Measurements from ENCODE around the gene RASSF1. TPM values are rescaled to one million over a fixed set of nuclear protein-coding genes. Genes with fewer than 3 reads are reported as not detected.

RASSF1 gene
- polyA plus RNA-seq (ENCODE audit: insufficient read length in 3 of 3) = 10 to 100 TPM; 16.1 to 17.0 (median 16.4) TPM

GRCh38 chr3:50340448-50341329, at the start of gene RASSF1:
Gene RASSF1 (minus strand): TSS chr3:50340836. CDS start chr3:50340805, 31 bp downstream.
- no peak for DNase-seq (ENCODE audit: low read depth in 3 of 3, low spot score in 2 of 3)

DNA sequence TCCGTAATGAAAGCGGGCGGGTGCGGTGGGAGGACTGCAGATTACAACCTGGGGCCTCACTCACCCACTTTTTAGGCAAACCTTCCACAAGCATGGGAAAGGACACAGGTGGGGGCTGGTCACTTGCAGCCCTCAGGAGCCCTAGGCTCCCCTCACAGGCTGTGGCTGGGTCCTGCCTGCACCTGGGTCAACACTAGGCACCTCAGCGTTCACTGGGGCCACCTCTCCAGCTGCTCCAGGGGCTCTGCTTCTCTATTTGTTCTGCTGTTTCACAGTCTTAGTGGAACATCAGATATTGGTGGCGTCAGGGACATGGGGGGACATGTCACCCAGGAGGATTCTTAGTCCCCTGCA, 48.8 kb upstream of the RASSF1 start:
- no peak for DNase-seq (ENCODE audit: low read depth in 3 of 3, low spot score in 2 of 3)

- no peak for DNase-seq (ENCODE audit: low read depth in 3 of 3, low spot score in 2 of 3)
Measured at GRCh38 chr3:50388720-50389413, 48.2 kb upstream of the RASSF1 start.

DNA sequence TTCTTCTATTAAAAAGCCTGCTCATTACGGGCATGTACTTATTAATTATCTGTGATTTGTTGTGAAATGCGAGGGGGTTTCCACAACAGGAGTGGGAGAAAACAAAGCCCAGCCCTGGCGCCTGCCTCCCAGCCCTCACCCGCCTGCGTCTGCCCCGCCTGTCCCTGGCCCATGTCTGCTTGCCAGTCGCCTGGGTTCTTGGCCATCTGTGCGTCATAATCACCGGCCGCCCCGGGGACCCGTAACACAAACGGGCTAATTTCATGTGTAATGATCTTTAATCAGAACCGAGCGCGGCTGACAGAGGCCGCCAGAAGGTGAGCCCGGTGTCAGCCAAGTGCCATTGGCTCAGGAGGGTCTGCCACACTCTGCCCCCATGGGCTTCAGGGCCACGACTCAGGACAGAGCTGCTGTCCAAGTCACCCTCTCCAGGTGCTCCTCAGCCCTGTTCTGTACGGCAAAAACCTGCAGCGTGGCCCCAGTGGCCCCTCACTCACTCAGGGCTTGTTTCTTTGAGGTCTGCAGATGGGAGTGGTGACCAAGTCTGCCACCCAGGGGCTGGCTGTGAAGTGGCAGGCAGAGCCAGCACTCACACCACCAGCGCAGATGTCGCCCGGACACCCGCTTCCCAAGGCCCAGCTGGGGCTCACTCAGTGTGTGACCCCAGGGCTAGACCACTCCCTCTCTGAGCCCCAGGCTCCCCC, 47.5 kb upstream of the RASSF1 start:
- no peak for DNase-seq (ENCODE audit: low read depth in 3 of 3, low spot score in 2 of 3)

- no peak for DNase-seq (ENCODE audit: low read depth in 3 of 3, low spot score in 2 of 3)
Measured at GRCh38 chr3:50385754-50386153, 45.1 kb upstream of the RASSF1 start.

GRCh38 chr3:50383750-50384149, 43.1 kb upstream of the RASSF1 start:
- no peak for DNase-seq (ENCODE audit: low read depth in 3 of 3, low spot score in 2 of 3)

GRCh38 chr3:50382722-50383121, 42.1 kb upstream of the RASSF1 start:
- no peak for DNase-seq (ENCODE audit: low read depth in 3 of 3, low spot score in 2 of 3)

- no peak for DNase-seq (ENCODE audit: low read depth in 3 of 3, low spot score in 2 of 3)
Measured at GRCh38 chr3:50381383-50381782, 40.7 kb upstream of the RASSF1 start.

DNA sequence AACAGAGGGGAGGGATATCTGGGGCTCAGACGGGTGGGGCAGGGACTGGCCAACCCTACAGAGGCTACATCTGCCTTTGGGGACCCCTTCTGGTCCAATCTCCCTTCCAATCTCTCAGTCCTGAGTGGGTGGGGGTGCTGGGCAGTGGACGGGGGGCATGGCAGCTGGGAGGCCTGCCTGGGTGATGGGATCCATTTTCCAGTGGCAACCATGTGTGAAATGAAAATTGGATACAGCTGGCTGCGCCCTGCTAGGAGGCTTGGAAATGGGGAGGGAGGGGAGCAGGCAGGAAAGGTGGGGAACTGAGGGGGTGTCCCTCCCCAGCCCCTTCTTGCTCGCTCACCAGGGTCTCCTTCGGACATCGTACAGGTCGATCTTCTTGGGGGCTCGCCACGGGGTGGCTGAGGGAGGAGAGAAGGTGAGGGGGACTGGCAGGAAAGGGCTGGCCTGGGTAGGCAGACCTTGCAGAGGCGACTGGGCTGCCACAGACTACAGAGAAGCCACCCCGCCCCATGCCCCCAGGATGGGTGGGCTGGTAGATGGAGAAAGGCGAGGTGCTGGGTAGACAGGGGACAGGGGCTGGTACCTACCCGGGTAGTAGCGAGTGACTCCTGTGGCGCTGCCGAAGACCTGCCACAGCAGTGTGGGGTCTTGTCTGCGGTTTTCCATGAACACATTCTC, 39.9 kb upstream of the RASSF1 start:
- no peak for DNase-seq (ENCODE audit: low read depth in 3 of 3, low spot score in 2 of 3)

GRCh38 chr3:50378757-50379156, 38.1 kb upstream of the RASSF1 start:
- DNase-seq (ENCODE audit: low read depth in 3 of 3, low spot score in 2 of 3) = no peak

- DNase-seq (ENCODE audit: low read depth in 3 of 3, low spot score in 2 of 3) = no peak
Measured at GRCh38 chr3:50378024-50378423, 37.4 kb upstream of the RASSF1 start.

DNA sequence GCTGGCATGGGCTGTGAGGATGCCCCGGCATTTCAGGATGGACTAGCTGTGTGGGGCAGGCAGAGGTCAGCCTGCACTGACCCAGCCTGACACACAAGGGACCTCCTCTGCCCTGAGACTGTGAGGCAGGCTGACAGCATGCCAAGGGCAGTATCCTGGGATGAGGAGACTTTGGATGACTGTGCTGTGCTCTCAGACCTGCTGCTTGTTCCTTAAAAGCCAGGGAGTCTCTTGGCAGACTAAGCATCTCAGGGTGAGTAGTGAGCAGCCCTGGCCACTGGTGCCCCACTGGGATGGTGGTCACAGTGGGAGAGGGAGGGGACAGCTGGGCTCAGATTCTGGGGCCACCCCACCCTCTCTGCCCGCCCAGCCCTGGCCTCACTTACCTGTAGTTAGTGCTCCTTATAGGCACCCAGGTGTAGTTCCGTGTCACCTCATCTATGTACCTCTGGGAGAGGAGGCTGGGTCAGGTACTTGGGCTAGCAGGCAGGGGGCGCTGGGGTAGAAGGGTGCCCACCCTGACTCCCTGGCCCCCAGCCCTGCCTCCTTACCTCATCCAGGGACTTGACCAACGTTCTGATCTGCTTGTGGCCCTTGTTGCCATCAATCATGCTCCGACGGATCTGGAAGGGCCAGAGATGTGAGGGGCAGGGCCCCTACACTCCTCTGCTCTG, 34.8 kb upstream of the RASSF1 start:
- no peak for DNase-seq (ENCODE audit: low read depth in 3 of 3, low spot score in 2 of 3)

GRCh38 chr3:50374363-50375257, 34.0 kb upstream of the RASSF1 start:
- DNase-seq (ENCODE audit: low read depth in 3 of 3, low spot score in 2 of 3) = no peak

GRCh38 chr3:50373146-50374051, 32.8 kb upstream of the RASSF1 start:
- no peak for DNase-seq (ENCODE audit: low read depth in 3 of 3, low spot score in 2 of 3)

- no peak for DNase-seq (ENCODE audit: low read depth in 3 of 3, low spot score in 2 of 3)
Measured at GRCh38 chr3:50372349-50372748, 31.7 kb upstream of the RASSF1 start.

DNA sequence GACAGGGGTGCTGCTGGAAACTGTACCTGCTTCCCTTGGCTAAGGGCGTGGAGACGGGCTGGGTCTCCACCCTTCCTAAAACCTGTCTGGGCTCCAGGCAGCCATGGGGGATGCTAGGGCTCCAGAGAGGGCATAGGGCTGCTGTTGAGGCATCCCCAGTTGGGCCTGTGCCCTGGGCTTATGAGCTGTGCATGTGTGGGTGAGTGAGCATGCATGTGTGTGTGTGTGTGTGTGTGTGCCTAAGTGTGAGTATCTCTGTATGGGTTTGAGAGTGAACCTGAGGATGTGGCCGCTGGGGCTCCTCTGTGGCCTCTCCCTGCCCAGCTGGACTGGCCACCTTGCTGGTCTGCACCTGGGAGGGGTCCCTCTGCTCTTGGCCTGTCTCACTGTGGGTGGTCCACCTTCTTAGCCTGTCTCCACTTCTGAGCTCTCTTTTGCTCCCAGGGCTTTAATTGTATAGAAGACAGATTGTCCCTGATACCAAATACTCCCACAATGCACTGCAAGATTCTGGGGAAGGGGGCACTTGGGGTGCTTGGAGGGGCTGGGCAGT, 30.6 kb upstream of the RASSF1 start:
- DNase-seq (ENCODE audit: low read depth in 3 of 3, low spot score in 2 of 3) = no peak

GRCh38 chr3:50370594-50370993, 30.0 kb upstream of the RASSF1 start:
- no peak for DNase-seq (ENCODE audit: low read depth in 3 of 3, low spot score in 2 of 3)
